ENCODE results near the gene SEC23IP.

DNA sequence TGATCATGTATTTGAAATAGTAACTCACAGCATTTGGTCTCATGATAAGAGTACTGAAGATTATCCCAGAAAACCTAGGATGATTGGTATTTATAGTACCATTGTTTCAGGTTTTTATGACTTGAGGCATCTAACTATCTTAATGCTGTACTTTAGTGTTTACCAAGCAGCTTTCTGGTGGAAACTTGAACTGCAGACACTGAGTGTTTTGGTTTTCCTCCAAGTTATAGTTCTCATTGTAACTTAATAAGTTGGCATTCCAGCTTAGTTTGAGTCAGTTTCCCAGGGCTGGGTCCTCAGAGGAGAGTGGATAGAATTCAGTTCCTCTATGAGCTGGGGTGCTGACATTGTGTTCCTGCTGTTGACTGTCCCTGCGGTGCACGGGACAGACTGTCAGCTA, 50.4 kb downstream of the SEC23IP start:
- TF ChIP-seq CTCF (IDR thresholded peaks at IDR 0.05), result no peak
- no peak for TF ChIP-seq EP300 (IDR thresholded peaks at IDR 0.05)

Data from stomach (tissue), 4 donors.